Sciatic nerve (tissue), 2 donors: Measurements from ENCODE around the gene UVRAG. TPM values are rescaled to one million over a fixed set of nuclear protein-coding genes. Genes with fewer than 3 reads are reported as not detected.
"Not testable (repeated sequence)": the region's sequence is repeated elsewhere in the genome, so short reads cannot be mapped to it uniquely, and the experiment has no call there.

Experiments
- ATAC-seq: fragments of 200-7000 bp; cut with Tn5 transposase; one replicate; pipeline ENCODE4 v1.9.1; 2020; ENCODE audit warnings: mild to moderate bottlenecking, moderate library complexity
- DNase-seq: peaks from one replicate; pipeline ENCODE4 v3.0.0-alpha.2; 2020; ENCODE audit warnings: low spot score
- intact Hi-C: fragments of 100-400 bp; cut with DNase I; formaldehyde crosslinking; loops from one replicate; pipeline ENCODE4 v1.14.2; 2022
- total RNA-seq: library from RNA; stranded (reverse); fragmentation: NEBNext Ultra II Directional; extraction: Animal tissue kit (Norgen Biotek cat#: 25700); gene quantifications from one replicate; pipeline ENCODE4 v1.2.1, GENCODE V29; 2021
- donor health status: DM: no; HTN: no; CAD: no.
- donor health status: DM: no; HTN: no; CAD: no.

Gene UVRAG
- total RNA-seq, 1 donor from 2014 or later = 39.2 TPM

- intact Hi-C loops = no loop called here
- no peak for ATAC-seq
These were observed 153.1 kb downstream of the UVRAG start for GRCh38 chr11:75968021-75968625.

GRCh38 chr11:75969626-75970308 is 154.8 kb downstream of the UVRAG start:
- DNase-seq = no peak
- no peak for ATAC-seq
- intact Hi-C loops = no loop called here

More at GRCh38 chr11:75968021-75968625, 153.1 kb downstream of the UVRAG start:
- DNase-seq = no peak

GRCh38 chr11:75973710-75974109 is 158.7 kb downstream of the UVRAG start:
- intact Hi-C loops, ATAC-seq, DNase-seq: not testable (repeated sequence)

- intact Hi-C loops, DNase-seq, ATAC-seq: not testable (repeated sequence)
These were observed 164.1 kb downstream of the UVRAG start for GRCh38 chr11:75979075-75979474.

- ATAC-seq, intact Hi-C loops, DNase-seq: not testable (repeated sequence)
These were observed 164.5 kb downstream of the UVRAG start for GRCh38 chr11:75979479-75980027.

- ATAC-seq (no peak), DNase-seq (no peak)
- intact Hi-C loops = no loop called here
These were observed 165.0 kb downstream of the UVRAG start for GRCh38 chr11:75980031-75980430.

- DNase-seq (no peak), ATAC-seq (no peak)
- intact Hi-C loops = no loop called here
These were observed 166.5 kb downstream of the UVRAG start for GRCh38 chr11:75981546-75981945.

GRCh38 chr11:75982309-75982708 is 167.3 kb downstream of the UVRAG start:
- DNase-seq (no peak), ATAC-seq (no peak)
- intact Hi-C loops = no loop called here

GRCh38 chr11:75986966-75987365 is 172.0 kb downstream of the UVRAG start:
- DNase-seq (no peak), ATAC-seq (no peak)
- intact Hi-C loops = no loop called here

- ATAC-seq (no peak), DNase-seq (no peak)
- intact Hi-C loops = no loop called here
These were observed 178.1 kb downstream of the UVRAG start for GRCh38 chr11:75993126-75993525.

- ATAC-seq (no peak), DNase-seq (no peak)
- intact Hi-C loops = no loop called here
These were observed 179.6 kb downstream of the UVRAG start for GRCh38 chr11:75994616-75995015.

GRCh38 chr11:75996523-75997442 is 181.8 kb downstream of the UVRAG start:
- ATAC-seq (no peak), DNase-seq (no peak)
- intact Hi-C loops = no loop called here

GRCh38 chr11:76004400-76004799 is 189.4 kb downstream of the UVRAG start:
- intact Hi-C loops = no loop called here
- ATAC-seq = no peak
- DNase-seq = no peak

- no peak for ATAC-seq
- intact Hi-C loops = no loop called here
- DNase-seq = no peak
These were observed 190.7 kb downstream of the UVRAG start for GRCh38 chr11:76005756-76006155.

GRCh38 chr11:76007166-76007565 is 192.2 kb downstream of the UVRAG start:
- DNase-seq = no peak
- ATAC-seq = no peak
- intact Hi-C loops = no loop called here

GRCh38 chr11:76008474-76008873 is 193.5 kb downstream of the UVRAG start:
- intact Hi-C loops = no loop called here
- no peak for DNase-seq
- ATAC-seq = no peak

- DNase-seq = no peak
- ATAC-seq = no peak
- intact Hi-C loops = no loop called here
These were observed 195.0 kb downstream of the UVRAG start for GRCh38 chr11:76010051-76010450.

- intact Hi-C loops = no loop called here
- ATAC-seq (no peak), DNase-seq (no peak)
These were observed 198.5 kb downstream of the UVRAG start for GRCh38 chr11:76013526-76013925.

GRCh38 chr11:76023236-76024068 is 208.4 kb downstream of the UVRAG start:
- intact Hi-C loops = no loop called here
- ATAC-seq = no peak

More at GRCh38 chr11:76023236-76024068, 208.4 kb downstream of the UVRAG start:
- DNase-seq = no peak
